Hepatocyte (in vitro differentiated cells): ENCODE data around the gene FOXN3. TPM values are rescaled to one million over a fixed set of nuclear protein-coding genes. Genes with fewer than 3 reads are reported as not detected.

Experiments used
- DNase-seq: peaks from one replicate; pipeline ENCODE4 v3.0.0-alpha.2; 2016; ENCODE audit warnings: low spot score
- H2AFZ ChIP-seq: fragments of 200-600 bp; sonication (generic); 2 replicates; pipeline ENCODE4 v1.6.0; 2016; ENCODE audit warnings: antibody characterized with exemption, mild to moderate bottlenecking
- H3K27ac ChIP-seq: fragments of 200-600 bp; sonication (generic); 2 replicates; pipeline ENCODE4 v1.5.1; 2016; ENCODE audit warnings: mild to moderate bottlenecking
- H3K27me3 ChIP-seq: fragments of 200-600 bp; sonication (generic); 2 replicates; pipeline ENCODE4 v1.6.1; 2016
- H3K36me3 ChIP-seq: fragments of 200-600 bp; sonication (generic); replicated peaks from 2 replicates; pipeline ENCODE4 v1.5.1; 2016; ENCODE audit warnings: low read depth; ENCODE audit not compliant: insufficient read depth
- H3K4me1 ChIP-seq: fragments of 200-600 bp; sonication (generic); 2 replicates; pipeline ENCODE4 v1.5.1; 2016; ENCODE audit warnings: mild to moderate bottlenecking, moderate library complexity; ENCODE audit not compliant: insufficient read depth
- H3K4me2 ChIP-seq: fragments of 200-600 bp; sonication (generic); 2 replicates; pipeline ENCODE4 v1.6.0; 2016
- H3K4me3 ChIP-seq: fragments of 200-600 bp; sonication (generic); 2 replicates; pipeline ENCODE4 v1.5.1; 2016; ENCODE audit warnings: mild to moderate bottlenecking
- H3K79me2 ChIP-seq: fragments of 200-600 bp; sonication (generic); 2 replicates; pipeline ENCODE4 v1.6.0; 2017; ENCODE audit warnings: mild to moderate bottlenecking
- H3K9me2 ChIP-seq: fragments of 200-600 bp; sonication (generic); replicated peaks from 2 replicates; pipeline ENCODE4 v1.6.0; 2017; ENCODE audit warnings: mild to moderate bottlenecking; ENCODE audit not compliant: insufficient read depth
- H3K9me3 ChIP-seq: fragments of 200-600 bp; sonication (generic); 2 replicates; pipeline ENCODE4 v1.5.1; 2016; ENCODE audit warnings: low read depth, mild to moderate bottlenecking
- H4K20me1 ChIP-seq: fragments of 200-600 bp; sonication (generic); 2 replicates; pipeline ENCODE4 v1.6.0; 2016; ENCODE audit warnings: mild to moderate bottlenecking; ENCODE audit not compliant: insufficient read depth, poor library complexity, severe bottlenecking
- EZH2 ChIP-seq: fragments of 200-600 bp; sonication (generic); IDR thresholded peaks from 2 replicates; pipeline ENCODE4 v1.6.1; 2016; ENCODE audit warnings: antibody characterized with exemption, mild to moderate bottlenecking, borderline replicate concordance
- EZH2phosphoT487 ChIP-seq: fragments of 200-600 bp; sonication (generic); IDR thresholded peaks from one replicate; pipeline ENCODE4 v1.6.1; 2018; ENCODE audit warnings: antibody characterized with exemption, mild to moderate bottlenecking, low read depth, moderate library complexity; ENCODE audit not compliant: unreplicated experiment, severe bottlenecking
- WGBS: methylation state at CpG from one replicate; pipeline ENCODE4 v1.1.6; 2016; ENCODE audit warnings: low lambda C conversion rate; ENCODE audit errors: missing lambda C conversion rate; 5-methylcytosine and 5-hydroxymethylcytosine counted together
- polyA plus RNA-seq: library from polyadenylated mRNA; unstranded; fragments of >200 nt; fragmentation: Nextera tagmentation; extraction: Ambion mirVana; gene quantifications from 2 replicates; pipeline ENCODE4 v1.2.1, GENCODE V29; 2016
- total RNA-seq: library from RNA; depleted of rRNA; stranded (reverse); fragments of >200 nt; gene quantifications from 2 replicates; pipeline ENCODE4 v1.2.3, GENCODE V29; 2014
- TF ChIP-seq, protein P1 (sequence below): fragments of 200-600 bp; sonication (generic); IDR thresholded peaks from 2 replicates; pipeline ENCODE4 v1.5.1; 2016; ENCODE audit warnings: antibody characterized with exemption, mild to moderate bottlenecking; ENCODE audit not compliant: poor library complexity

Gene FOXN3
- total and polyA plus RNA-seq, 2 experiments from 2014 or later: 42.2 to 47.6 TPM

DNA sequence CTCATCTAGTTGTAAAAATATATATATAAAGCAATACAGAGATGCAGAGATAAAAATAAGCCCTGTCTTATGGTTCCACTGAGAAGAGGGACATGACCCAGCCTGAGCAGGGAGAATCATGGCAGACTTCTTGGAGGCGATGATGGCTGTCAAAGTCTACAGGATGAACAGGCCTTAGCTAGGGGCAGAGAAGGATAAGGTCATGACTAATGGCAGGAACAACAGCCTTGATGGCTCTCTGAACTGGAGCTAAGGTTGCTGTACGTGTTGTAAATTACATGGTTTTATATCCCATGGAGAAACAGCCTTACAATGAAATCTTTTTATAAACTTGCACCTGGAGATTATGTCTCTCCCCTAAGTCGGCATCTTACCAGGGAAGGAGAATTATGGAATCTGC, 32.4 kb downstream of the FOXN3 start:
- Histone ChIP-seq H3K4me1 (peaks cover 3% of the 10 kb centered on the region), H2AFZ (no peak overlapping the region), H3K9me2 (no peaks in the 10 kb centered on the region), H3K4me3 (no peak overlapping the region), H3K79me2 (peaks cover 90% of the 10 kb centered on the region), H4K20me1 (peaks cover 26% of the 10 kb centered on the region), H3K4me2 (no peak overlapping the region), H3K9me3 (no peaks in the 10 kb centered on the region), H3K27me3 (no peaks in the 10 kb centered on the region), H3K36me3 (no peaks in the 10 kb centered on the region), H3K27ac (no peak overlapping the region)
- WGBS: 95% methylated on average over 3 of the region's 3 CpGs
- no peak for DNase-seq
- TF ChIP-seq EZH2phosphoT487: no peak
- no peak for TF ChIP-seq EZH2
- TF ChIP-seq, protein P1, sequence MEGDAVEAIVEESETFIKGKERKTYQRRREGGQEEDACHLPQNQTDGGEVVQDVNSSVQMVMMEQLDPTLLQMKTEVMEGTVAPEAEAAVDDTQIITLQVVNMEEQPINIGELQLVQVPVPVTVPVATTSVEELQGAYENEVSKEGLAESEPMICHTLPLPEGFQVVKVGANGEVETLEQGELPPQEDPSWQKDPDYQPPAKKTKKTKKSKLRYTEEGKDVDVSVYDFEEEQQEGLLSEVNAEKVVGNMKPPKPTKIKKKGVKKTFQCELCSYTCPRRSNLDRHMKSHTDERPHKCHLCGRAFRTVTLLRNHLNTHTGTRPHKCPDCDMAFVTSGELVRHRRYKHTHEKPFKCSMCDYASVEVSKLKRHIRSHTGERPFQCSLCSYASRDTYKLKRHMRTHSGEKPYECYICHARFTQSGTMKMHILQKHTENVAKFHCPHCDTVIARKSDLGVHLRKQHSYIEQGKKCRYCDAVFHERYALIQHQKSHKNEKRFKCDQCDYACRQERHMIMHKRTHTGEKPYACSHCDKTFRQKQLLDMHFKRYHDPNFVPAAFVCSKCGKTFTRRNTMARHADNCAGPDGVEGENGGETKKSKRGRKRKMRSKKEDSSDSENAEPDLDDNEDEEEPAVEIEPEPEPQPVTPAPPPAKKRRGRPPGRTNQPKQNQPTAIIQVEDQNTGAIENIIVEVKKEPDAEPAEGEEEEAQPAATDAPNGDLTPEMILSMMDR: no peak

DNA sequence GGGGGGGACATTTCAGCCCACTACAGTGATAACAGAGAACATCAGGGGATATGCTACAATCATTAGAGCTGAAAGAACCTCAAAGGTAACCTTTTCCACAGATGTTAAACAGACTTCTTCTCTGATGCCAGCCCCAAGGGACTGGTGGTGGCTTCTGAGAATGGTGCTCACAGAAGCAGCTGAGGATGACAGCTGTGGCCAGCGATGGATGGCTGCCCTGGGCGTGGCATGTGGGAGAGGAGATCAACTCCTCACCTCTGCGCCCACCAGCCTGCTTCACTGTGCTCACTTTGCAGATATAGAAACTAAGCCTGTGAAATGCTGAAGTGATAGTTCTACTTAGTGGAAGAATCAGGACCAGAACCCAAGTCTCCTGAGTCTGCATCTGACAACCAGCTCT, 33.0 kb downstream of the FOXN3 start:
- 100% methylated on average over 3 of the region's 3 CpGs for WGBS
- H3K9me2 ChIP-seq: no peaks in the 10 kb centered on the region
- H2AFZ ChIP-seq: no peak overlapping the region
- DNase-seq: no peak
- no peak overlapping the region for H3K27ac ChIP-seq
- TF ChIP-seq EZH2 (no peak), EZH2phosphoT487 (no peak)
- TF ChIP-seq, protein P1: no peak
- no peak overlapping the region for H3K4me3 ChIP-seq
- no peaks in the 10 kb centered on the region for H3K36me3 ChIP-seq
- no peaks in the 10 kb centered on the region for H3K27me3 ChIP-seq
- peaks cover 3% of the 10 kb centered on the region for H3K4me1 ChIP-seq
- H3K9me3 ChIP-seq: no peaks in the 10 kb centered on the region
- H3K79me2 ChIP-seq: peaks cover 90% of the 10 kb centered on the region
- no peak overlapping the region for H3K4me2 ChIP-seq
- H4K20me1 ChIP-seq: peaks cover 22% of the 10 kb centered on the region

DNA sequence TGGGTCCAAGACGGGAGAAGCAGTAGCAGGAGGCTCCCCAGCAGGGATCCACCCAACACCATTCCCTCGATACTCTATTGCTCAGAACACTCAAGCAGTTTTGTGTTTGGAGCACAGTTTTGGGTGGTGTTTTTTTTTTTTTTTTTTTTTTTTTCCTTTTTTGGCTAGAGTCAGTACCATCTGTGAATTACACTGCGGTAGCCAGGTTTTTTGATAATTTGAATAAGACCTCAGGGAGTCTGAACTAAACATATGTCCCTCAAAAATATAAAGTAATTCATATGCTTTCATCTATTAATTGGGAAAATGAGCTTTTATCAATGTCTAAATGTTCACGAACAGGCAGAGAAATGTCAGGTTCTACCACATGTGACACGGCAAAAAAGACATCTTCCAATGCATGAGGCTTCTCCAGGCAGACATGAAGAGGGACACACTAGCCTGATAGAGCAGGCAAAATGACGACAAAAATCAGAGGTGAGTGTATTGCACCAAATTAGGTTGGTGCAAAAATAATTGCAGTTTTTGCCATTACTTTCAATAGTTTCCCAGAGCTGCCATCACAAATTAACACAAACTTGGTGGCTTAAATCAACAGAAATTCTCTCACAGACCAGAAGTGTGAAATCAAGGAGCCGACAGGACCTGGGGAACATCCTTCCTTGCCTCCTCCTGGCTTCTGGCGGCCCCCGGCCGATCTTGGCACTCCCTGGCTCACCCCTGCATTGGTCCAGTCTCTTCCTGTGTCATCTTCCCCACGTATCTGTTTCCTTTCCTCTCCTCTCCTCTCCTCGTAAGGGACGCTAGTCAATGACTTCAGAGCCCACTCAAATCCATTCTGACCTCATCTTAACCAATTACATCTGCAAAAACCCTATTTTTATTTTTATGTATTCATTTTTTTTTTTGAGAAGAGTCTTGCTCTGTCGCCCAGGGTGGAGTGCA, 33.9 kb downstream of the FOXN3 start:
- Histone ChIP-seq H4K20me1 (peaks cover 22% of the 10 kb centered on the region), H3K36me3 (no peaks in the 10 kb centered on the region), H3K27ac (no peak overlapping the region), H2AFZ (no peak overlapping the region), H3K4me2 (no peak overlapping the region), H3K4me3 (no peak overlapping the region), H3K9me3 (no peaks in the 10 kb centered on the region), H3K4me1 (peaks cover 3% of the 10 kb centered on the region), H3K9me2 (no peaks in the 10 kb centered on the region), H3K79me2 (peaks cover 88% of the 10 kb centered on the region), H3K27me3 (no peaks in the 10 kb centered on the region)
- DNase-seq: no peak
- TF ChIP-seq EZH2 (no peak), EZH2phosphoT487 (no peak)
- TF ChIP-seq, protein P1: no peak
- 92% methylated on average over 14 of the region's 14 CpGs for WGBS
